HS-27A (cell line): ENCODE data around the gene RGS7.
"Not testable (repeated sequence)": the region's sequence is repeated elsewhere in the genome, so short reads cannot be mapped to it uniquely, and the experiment has no call there.

ENCODE experiments used
- DNase-seq: peaks from one replicate; pipeline ENCODE4 v3.0.0-alpha.2; 2012; ENCODE audit warnings: low read depth, missing footprints

RGS7 gene

DNA sequence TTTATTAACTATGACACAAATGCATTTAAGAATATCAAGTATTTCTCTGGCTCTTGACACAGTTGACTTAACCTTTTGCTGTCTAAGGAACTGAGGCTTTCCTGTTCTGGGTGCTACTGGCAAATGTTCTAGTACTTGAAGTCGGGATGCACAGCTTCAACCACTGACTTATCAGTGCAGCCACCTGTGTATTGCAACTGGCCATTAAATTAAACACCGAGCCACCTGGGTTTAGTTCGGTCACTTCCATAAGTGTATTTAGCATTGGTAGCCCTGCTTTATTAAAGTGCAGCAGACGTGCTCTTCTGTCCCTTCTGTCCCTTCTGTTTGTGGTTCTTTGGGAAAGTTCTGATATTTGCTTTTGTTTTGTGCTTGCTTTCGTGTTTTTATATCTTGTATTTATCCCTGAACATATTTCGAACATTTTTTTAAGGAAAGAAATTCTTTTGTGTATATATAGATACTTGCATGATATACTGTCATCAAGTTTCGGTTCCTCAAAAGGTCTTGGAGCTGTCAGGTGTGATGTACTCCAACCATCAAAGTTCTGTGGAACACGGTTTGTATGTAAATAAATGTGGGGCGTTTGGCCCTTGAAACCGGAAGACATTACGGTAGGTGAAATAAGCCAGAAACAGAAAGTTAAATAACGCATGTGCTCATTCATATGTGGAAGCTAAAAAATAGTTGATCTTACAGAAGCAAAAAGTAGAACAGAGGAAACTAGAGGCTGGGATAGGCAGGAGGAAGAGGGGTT lies 447.1 kb downstream of the RGS7 start:
- no peak for DNase-seq

GRCh38 chr1:240906477-240906876 lies 450.5 kb downstream of the RGS7 start:
- DNase-seq: no peak

DNA sequence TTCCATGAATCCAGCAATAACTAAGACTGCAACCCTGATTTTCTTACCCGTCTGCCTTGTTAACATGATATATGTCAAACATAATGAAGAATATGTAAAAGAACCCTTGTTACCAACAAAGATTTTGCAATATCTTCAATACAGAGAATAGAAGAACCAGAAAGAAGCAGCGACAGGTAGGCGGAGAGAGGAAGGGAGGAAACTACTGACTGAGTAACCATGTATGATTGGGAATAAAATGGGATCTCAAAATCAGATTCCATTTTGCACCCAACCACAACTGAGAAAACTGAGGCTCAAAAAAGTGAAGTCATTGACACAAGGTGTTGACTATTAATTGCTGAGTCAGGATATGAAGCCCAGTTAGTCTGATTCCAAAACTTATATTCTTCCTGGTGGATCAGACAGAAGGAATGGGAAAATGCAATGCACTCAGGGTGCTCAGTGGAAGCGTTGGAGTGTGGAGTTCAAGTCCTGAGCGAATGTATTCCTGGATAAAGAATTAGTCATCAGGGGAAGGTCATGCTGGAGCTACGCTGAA lies 451.7 kb downstream of the RGS7 start:
- DNase-seq: no peak

GRCh38 chr1:240895424-240895823 lies 461.6 kb downstream of the RGS7 start:
- DNase-seq: not testable (repeated sequence)

DNA sequence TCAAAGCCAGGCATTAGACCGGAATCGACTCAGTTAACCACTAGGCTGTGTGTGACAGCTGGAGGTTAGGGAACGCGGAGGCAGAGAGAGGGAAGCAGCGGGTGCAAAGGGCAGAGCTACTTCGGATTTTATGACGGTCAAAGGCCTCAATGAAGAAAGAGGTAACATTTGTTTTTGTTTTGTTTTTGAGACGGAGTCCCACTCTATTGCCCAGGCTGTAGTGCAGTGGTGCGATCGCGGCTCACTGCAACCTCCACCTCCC lies 468.3 kb downstream of the RGS7 start:
- DNase-seq: no peak

- no peak for DNase-seq
Observed at GRCh38 chr1:240888039-240888786, 468.8 kb downstream of the RGS7 start.

DNA sequence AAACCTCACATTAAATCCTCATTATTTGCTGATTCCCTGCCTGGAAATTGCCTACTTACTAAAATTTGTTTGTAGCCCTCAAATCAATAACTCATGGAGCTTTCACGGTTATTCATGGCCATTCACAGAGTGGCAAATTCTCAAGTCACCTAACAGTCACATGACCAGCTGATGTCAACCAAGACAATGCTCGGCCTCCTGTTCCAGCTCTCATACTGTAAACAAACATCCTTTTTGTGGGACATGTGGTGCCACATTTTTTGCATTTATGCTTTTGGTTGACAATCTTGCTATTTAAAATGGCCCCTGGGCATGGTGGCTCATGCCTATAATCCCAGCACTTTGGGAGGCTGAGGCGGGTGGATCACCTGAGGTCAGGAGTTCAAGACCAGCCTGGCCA lies 473.5 kb downstream of the RGS7 start:
- no peak for DNase-seq

DNA sequence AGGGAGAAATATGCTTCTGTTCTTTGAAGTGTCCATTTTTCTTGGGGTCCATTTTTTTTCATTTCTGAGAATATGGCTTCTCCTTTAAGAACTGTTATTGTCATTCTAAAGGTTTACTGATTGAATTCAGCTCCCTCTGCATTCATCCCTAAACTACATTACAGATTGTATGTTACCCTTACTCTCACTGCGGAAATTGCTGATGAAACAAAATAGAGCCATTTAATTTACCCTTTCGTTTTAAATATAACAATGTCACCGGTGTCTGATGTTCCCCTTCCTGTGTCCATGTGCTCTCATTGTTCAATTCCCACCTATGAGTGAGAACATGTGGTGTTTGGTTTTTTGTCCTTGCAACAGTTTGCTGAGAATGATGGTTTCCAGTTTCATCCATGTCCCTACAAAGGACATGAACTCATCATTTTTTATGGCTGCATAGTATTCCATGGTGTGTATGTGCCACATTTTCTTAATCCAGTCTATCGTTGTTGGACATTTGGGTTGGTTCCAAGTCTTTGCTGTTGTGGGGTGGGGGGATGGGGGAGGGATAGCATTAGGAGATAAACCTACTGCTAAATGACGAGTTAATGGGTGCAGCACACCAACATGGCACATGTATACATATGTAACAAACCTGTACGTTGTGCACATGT lies 474.2 kb downstream of the RGS7 start:
- DNase-seq: not testable (repeated sequence)

DNA sequence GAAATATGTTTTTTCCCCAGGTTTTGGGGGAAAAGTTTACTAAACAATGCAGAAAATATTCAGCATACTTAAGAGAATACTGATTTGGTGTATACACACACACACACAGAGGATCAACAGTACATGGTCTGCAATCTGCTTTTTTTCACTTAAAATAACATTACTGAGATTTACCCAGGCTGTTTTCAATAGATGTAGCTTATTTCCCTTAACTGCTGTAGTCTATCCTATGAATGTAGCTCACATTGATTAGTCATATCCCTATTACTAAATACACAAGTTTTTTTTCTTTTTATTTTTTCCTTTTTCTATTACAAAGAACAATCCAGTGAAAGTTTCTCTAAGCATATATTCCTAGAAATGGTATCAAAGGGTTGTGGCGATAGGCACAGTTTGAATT lies 478.4 kb downstream of the RGS7 start:
- no peak for DNase-seq

DNA sequence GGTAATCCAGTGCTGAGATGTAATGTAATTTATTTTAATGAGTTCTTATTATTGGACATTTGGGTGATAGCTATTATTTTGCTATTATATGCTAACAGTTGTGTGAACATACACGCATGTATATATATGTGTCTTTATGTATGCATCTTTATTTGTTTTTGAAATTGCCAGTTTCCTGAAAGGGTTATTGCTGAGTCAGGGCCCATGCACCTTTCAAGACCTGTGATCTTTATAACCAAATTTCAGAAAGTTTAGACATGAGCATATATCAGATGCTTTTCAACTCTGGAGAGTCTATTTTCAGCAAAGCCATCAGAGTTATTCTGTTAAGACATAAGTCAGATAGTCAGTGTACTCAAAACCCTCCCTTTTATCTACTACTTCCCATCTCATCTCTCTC lies 479.4 kb downstream of the RGS7 start:
- no peak for DNase-seq

GRCh38 chr1:240876071-240876470 lies 480.9 kb downstream of the RGS7 start:
- DNase-seq: no peak

DNA sequence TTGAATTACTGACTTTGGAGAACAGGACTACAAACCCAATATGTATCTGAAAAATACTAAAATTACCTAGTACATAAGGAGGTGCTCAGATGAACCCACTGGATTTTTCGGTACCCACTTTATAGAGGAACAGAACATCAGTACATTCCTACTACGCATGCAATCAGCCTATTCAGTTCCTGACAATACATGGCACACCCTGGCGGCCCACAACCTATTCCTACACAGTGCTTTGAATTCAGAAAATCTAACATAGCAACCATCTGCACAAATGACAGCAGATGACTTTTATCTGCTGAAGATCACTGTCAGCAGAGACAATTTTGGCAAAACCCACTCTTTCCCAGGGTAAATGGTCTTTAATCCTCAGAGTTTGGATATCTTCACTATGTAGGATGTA lies 487.9 kb downstream of the RGS7 start:
- no peak for DNase-seq

- no peak for DNase-seq
Observed at GRCh38 chr1:240866724-240867123, 490.3 kb downstream of the RGS7 start.

DNA sequence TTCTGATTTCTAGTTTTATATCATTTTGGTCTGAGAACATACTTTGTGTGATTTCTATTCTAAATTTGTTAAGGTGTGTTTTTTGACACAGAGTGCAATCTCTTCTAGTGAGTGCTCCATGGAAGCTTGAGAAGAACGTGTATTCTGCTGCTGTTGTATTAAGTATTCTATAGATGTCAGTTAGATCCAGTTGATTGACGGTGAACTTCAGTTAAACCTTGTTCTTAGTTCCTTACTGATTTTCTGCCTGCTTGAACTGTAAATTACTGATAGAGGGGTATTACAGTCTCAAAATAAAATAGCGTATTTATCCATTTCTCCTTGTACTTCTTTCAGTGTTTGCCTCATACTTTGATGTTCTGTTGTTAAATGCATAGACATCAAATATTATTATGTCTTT lies 497.0 kb downstream of the RGS7 start:
- no peak for DNase-seq

DNA sequence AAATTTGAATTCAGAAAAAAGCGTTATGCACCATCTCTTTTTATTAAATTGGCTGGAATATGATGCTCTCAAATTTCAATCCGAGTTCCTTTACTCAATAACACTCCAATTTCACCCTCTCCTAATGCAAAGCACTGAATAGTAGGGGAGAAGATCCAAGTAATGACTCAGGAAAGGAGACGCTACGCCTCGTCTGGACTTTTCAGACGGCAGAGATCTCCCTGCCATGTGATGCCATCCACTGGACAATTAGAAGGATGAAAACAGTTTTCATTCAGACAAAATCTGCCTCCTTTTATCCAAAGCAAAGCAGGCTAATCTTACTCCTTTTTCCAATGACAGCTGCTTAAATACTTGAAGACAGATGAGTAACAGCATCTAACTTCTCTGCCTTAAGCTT lies 502.6 kb downstream of the RGS7 start:
- no peak for DNase-seq

DNA sequence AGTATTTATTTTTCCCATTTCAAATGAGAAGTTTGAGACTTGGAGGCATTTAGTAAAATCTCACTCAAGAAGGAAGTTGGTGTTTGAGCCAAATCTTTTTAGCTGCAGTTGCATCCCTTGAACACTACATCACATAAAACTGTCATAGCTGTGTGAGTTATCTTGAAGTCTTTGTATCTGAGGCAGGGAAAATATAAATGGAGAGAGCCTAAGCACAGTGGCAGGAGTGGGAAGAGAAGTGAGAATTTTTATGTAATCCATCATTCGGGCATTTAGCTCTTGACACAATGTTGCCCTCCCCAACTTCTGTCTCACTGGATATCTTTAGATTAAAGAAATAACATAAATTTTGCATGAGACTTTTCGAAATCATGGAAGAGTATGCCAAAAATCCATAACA lies 509.7 kb downstream of the RGS7 start:
- no peak for DNase-seq

DNA sequence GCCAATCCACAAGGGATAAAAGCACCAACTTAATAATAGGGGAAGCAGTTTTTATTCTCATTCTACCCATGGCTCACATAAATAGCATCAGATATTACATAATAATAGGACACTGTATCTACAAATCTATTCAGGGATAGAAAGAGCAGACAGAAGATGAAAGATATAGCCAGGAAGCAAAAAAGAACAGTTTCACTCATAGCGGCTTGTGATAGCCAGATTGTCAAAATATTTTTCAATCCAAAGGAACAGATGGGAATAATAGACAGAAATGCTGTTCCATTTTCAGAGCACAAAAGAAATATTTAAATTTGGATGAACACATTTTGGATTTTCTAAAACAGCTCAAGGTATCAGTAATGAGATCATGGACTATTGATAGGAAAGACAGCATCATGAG lies 512.5 kb downstream of the RGS7 start:
- DNase-seq: no peak

- DNase-seq: no peak
Observed at GRCh38 chr1:240843798-240844197, 513.2 kb downstream of the RGS7 start.

GRCh38 chr1:240836271-240836670 lies 520.7 kb downstream of the RGS7 start:
- DNase-seq: no peak

DNA sequence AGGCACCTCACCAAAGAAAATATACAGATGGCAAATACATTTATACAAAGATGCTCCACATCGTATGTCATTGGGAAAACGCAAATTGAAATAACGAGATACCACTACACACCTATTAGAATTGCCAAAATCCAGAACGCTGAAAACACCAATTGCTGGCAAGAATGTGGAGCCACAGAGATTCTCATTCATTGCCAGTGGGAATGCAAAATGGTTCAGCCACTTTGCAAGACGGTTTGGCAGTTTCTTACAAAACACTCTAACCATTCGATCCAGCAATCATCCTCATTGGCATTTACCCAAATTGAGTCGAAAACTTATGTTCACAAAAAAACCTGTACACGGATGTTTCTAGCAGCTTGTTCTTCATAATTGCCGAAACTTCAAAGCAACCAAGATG lies 521.7 kb downstream of the RGS7 start:
- no peak for DNase-seq

DNA sequence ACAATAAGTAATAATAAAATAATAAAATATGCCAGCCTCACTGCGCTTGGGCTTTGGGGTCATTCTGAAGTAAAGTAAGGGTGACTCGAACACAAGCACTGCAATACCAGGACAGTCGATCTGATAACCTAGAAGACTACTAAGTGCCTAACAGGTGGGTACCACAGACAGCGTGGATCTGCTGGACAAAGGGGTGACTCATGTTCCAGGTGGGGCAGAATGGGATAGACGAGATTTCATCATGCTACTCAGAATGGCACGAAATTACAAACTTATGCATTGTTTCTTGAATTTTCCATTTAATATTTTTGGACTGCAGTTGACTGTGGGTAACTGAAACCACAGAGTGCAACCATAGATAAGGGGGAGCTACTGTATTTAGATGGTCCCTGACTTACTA lies 523.9 kb downstream of the RGS7 start:
- no peak for DNase-seq

DNA sequence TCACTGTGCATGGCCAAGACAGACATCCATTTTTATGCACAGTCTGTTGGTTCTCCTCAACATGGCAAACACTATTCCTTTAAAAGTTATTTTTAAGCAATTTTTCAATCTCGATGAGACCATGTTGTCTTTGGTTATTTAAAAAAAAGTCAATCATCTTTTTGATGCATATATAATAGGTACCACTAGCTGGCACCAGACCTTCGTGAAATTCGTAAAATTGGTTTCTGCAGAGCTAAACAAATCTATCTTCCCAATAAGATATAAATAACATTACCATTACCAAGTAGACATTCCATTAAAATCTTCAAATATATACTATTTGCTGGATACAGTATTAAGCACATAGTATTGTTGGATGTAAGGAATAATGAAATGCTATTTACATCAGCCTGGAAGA lies 525.1 kb downstream of the RGS7 start:
- DNase-seq: peak; percentile 20

- peak; percentile 82 for DNase-seq
Observed at GRCh38 chr1:240831191-240831631, 525.8 kb downstream of the RGS7 start.
